Measurements from ENCODE around the gene ARHGAP15. TPM values are rescaled to one million over a fixed set of nuclear protein-coding genes. Genes with fewer than 3 reads are reported as not detected.
A peak's percentile ranks its signal among the peaks of the same experiment; 100 is the strongest.

Gene ARHGAP15
- total RNA-seq, 1 experiment from 2014 or later: 0.42 TPM

- no TSS peak for BruUV-seq (replicated peaks)
- Histone ChIP-seq H3K27ac (ENCODE audit: low read depth, low read length) (no peak overlapping the region), H3K9me3 (ENCODE audit: control insufficient read depth in 1 of 2, insufficient read depth in 1 of 2, low read depth in 1 of 2, low read length in 2 of 2) (no peaks in the 10 kb centered on the region), H3K27me3 (ENCODE audit: insufficient read depth, low read length) (no peaks in the 10 kb centered on the region), H3K36me3 (ENCODE audit: control insufficient read depth in 1 of 2, insufficient read depth in 2 of 2, low read length in 2 of 2) (no peaks in the 10 kb centered on the region), H3K4me1 (ENCODE audit: control insufficient read depth in 1 of 2, insufficient read depth in 2 of 2, low read length in 2 of 2) (no peaks in the 10 kb centered on the region), H3K9ac (ENCODE audit: low read length) (no peak overlapping the region), H4K20me1 (ENCODE audit: insufficient read depth) (no peaks in the 10 kb centered on the region), H3K79me2 (ENCODE audit: insufficient read depth, low read length) (no peaks in the 10 kb centered on the region), H3K9me2 (ENCODE audit: insufficient read depth) (no peaks in the 10 kb centered on the region), H3K4me2 (ENCODE audit: low read length) (no peak overlapping the region), H2AFZ (ENCODE audit: low read depth, low read length, poor library complexity, severe bottlenecking) (peak overlapping the region; percentile 2), H3K4me3 (replicated peaks in 1 of 2; ENCODE audit: low read depth in 1 of 2, low read length in 2 of 2) (no peak overlapping the region)
- DNase-seq (ENCODE audit: low read depth, low spot score): no peak
- ChIA-PET CTCF (no interaction called here), RAD21 (ENCODE audit: low non-redundant PET in 1 of 2, low total read pairs in 2 of 2, uncharacterized antibody in 2 of 2, unreplicated experiment in 2 of 2) (no interaction called here), POLR2A (no interaction called here)
- intact Hi-C loops (cut with micrococcal nuclease): no loop called here
- no peak for ATAC-seq
- TF ChIP-seq EZH2phosphoT487 (IDR thresholded peaks at IDR 0.05; ENCODE audit: borderline replicate concordance) (no peak), JUND (IDR thresholded peaks at IDR 0.05) (peak; percentile 17; the same call in 1 of the 2 replicates)
- TF ChIP-seq, protein P1, sequence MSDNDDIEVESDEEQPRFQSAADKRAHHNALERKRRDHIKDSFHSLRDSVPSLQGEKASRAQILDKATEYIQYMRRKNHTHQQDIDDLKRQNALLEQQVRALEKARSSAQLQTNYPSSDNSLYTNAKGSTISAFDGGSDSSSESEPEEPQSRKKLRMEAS (IDR thresholded peaks at IDR 0.05): no peak
Observed at GRCh38 chr2:143083636-143084035, 45.6 kb upstream of the ARHGAP15 start.

GRCh38 chr2:143084462-143084861 lies 44.8 kb upstream of the ARHGAP15 start:
- H3K4me2 ChIP-seq (ENCODE audit: low read length): no peak overlapping the region
- H3K9me3 ChIP-seq (ENCODE audit: control insufficient read depth in 1 of 2, insufficient read depth in 1 of 2, low read depth in 1 of 2, low read length in 2 of 2): no peaks in the 10 kb centered on the region
- H3K27me3 ChIP-seq (ENCODE audit: insufficient read depth, low read length): no peaks in the 10 kb centered on the region
- intact Hi-C loops (cut with micrococcal nuclease): no loop called here
- H3K4me3 ChIP-seq (replicated peaks in 1 of 2; ENCODE audit: low read depth in 1 of 2, low read length in 2 of 2): no peak overlapping the region
- no peaks in the 10 kb centered on the region for H3K79me2 ChIP-seq (ENCODE audit: insufficient read depth, low read length)
- H2AFZ ChIP-seq (ENCODE audit: low read depth, low read length, poor library complexity, severe bottlenecking): peak overlapping the region; percentile 2
- DNase-seq (ENCODE audit: low read depth, low spot score) (no peak), ATAC-seq (no peak)
- POLR2A ChIA-PET: no interaction called here
- no peaks in the 10 kb centered on the region for H3K36me3 ChIP-seq (ENCODE audit: control insufficient read depth in 1 of 2, insufficient read depth in 2 of 2, low read length in 2 of 2)
- BruUV-seq (replicated peaks): no TSS peak
- CTCF ChIA-PET: no interaction called here
- H3K9ac ChIP-seq (ENCODE audit: low read length): no peak overlapping the region
- H4K20me1 ChIP-seq (ENCODE audit: insufficient read depth): no peaks in the 10 kb centered on the region
- no peak for TF ChIP-seq JUND (IDR thresholded peaks at IDR 0.05)
- no peak overlapping the region for H3K27ac ChIP-seq (ENCODE audit: low read depth, low read length)
- H3K4me1 ChIP-seq (ENCODE audit: control insufficient read depth in 1 of 2, insufficient read depth in 2 of 2, low read length in 2 of 2): no peaks in the 10 kb centered on the region
- no peaks in the 10 kb centered on the region for H3K9me2 ChIP-seq (ENCODE audit: insufficient read depth)
- RAD21 ChIA-PET (ENCODE audit: low non-redundant PET in 1 of 2, low total read pairs in 2 of 2, uncharacterized antibody in 2 of 2, unreplicated experiment in 2 of 2): no interaction called here
